ENCODE data around the gene ACIN1. TPM values are rescaled to one million over a fixed set of nuclear protein-coding genes. Genes with fewer than 3 reads are reported as not detected.

Gene ACIN1
- total and polyA plus RNA-seq, 9 of the 15 experiments (the other 6 are each of a cell fraction or from before 2014, with no cell fraction given) = 5.0 to 196 (median 129) TPM

DNA sequence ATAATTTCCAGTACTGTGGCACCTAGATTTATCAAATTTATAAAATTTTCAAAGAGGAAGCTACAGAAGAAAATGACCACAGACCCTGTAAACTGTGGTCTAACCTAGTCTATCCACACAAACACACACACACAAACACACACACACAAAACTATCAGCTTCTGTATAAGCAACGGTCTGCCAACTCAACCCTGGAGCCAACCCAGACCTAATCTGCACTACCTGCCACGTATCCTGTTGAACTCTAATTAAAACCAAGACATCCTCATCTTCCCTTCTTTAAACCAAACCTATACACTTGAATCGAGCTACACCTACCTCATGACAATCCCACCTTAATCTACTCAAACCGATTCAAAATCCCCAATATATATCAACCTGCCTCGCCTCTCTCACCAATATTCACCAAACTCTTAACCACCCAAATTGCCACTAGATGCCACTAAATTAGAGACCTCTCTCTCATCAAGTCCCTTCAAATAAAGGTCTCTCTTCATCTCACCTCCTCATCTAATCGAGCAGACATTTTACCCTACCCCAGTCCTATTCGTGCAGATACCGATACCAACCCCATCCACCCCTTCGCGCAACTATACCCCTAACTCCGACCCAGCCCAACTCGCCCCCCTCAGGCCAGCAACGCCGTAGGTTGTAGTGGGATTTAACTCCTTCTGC, 808 bp downstream of the ACIN1 start (continued):
- TF ChIP-seq FOXP1 (CRISPR knock-in tag; IDR thresholded peaks at IDR 0.05) (no peak), PTBP1 (IDR thresholded peaks at IDR 0.05; ENCODE audit: low read depth, low read length) (no peak), ZBTB40 (IDR thresholded peaks at IDR 0.05) (peak; percentile 77), ZBTB40 (CRISPR knock-in tag; IDR thresholded peaks at IDR 0.05) (no peak), ATF7 (IDR thresholded peaks at IDR 0.05) (no peak), AFF4 (CRISPR knock-in tag; IDR thresholded peaks at IDR 0.05) (no peak), MAFK (IDR thresholded peaks at IDR 0.05; ENCODE audit: low read length) (no peak), KAT7 (CRISPR knock-in tag; IDR thresholded peaks at IDR 0.05; ENCODE audit: borderline replicate concordance) (no peak), SRSF7 (optimal IDR thresholded peaks at IDR 0.05; ENCODE audit: low read depth, low read length) (no peak), RAD51 (IDR thresholded peaks at IDR 0.05; ENCODE audit: borderline replicate concordance, low read depth) (peak; percentile 18; the same call in 1 of the 2 replicates)
- TF ChIP-seq, protein P1, sequence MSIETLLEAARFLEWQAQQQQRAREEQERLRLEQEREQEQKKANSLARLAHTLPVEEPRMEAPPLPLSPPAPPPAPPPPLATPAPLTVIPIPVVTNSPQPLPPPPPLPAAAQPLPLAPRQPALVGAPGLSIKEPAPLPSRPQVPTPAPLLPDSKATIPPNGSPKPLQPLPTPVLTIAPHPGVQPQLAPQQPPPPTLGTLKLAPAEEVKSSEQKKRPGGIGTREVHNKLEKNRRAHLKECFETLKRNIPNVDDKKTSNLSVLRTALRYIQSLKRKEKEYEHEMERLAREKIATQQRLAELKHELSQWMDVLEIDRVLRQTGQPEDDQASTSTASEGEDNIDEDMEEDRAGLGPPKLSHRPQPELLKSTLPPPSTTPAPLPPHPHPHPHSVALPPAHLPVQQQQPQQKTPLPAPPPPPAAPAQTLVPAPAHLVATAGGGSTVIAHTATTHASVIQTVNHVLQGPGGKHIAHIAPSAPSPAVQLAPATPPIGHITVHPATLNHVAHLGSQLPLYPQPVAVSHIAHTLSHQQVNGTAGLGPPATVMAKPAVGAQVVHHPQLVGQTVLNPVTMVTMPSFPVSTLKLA (conservative IDR thresholded peaks at IDR 0.05) = peak in 1 of 2 experiments; percentile 72; a peak in 2 of 4 replicates
- TF ChIP-seq, protein P2, sequence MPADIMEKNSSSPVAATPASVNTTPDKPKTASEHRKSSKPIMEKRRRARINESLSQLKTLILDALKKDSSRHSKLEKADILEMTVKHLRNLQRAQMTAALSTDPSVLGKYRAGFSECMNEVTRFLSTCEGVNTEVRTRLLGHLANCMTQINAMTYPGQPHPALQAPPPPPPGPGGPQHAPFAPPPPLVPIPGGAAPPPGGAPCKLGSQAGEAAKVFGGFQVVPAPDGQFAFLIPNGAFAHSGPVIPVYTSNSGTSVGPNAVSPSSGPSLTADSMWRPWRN (IDR thresholded peaks at IDR 0.05; ENCODE audit: low read depth) = no peak

All from K562 (cell line).